Measurements from ENCODE around the gene KRTAP10-3.
"Not testable (repeated sequence)": the region's sequence is repeated elsewhere in the genome, so short reads cannot be mapped to it uniquely, and the experiment has no call there.

KRTAP10-3 gene

GRCh38 chr21:44572959-44573583 lies 14.5 kb upstream of the KRTAP10-3 start:
- DNase-seq (ENCODE audit: extremely low read depth in 1 of 2, low read depth in 1 of 2): no peak

GRCh38 chr21:44571844-44572782 lies 13.5 kb upstream of the KRTAP10-3 start:
- DNase-seq (ENCODE audit: extremely low read depth in 1 of 2, low read depth in 1 of 2): no peak

GRCh38 chr21:44571296-44571695 lies 12.7 kb upstream of the KRTAP10-3 start:
- no peak for DNase-seq (ENCODE audit: extremely low read depth in 1 of 2, low read depth in 1 of 2)

GRCh38 chr21:44569861-44570517 lies 11.4 kb upstream of the KRTAP10-3 start:
- DNase-seq (ENCODE audit: extremely low read depth in 1 of 2, low read depth in 1 of 2): no peak

GRCh38 chr21:44568667-44569556 lies 10.3 kb upstream of the KRTAP10-3 start:
- no peak for DNase-seq (ENCODE audit: extremely low read depth in 1 of 2, low read depth in 1 of 2)

GRCh38 chr21:44568261-44568660 lies 9.7 kb upstream of the KRTAP10-3 start:
- no peak for DNase-seq (ENCODE audit: extremely low read depth in 1 of 2, low read depth in 1 of 2)

- no peak for DNase-seq (ENCODE audit: extremely low read depth in 1 of 2, low read depth in 1 of 2)
Observed at GRCh38 chr21:44567481-44568171, 9.0 kb upstream of the KRTAP10-3 start.

- DNase-seq (ENCODE audit: extremely low read depth in 1 of 2, low read depth in 1 of 2): no peak
Observed at GRCh38 chr21:44566403-44566802, 7.8 kb upstream of the KRTAP10-3 start.

- no peak for DNase-seq (ENCODE audit: extremely low read depth in 1 of 2, low read depth in 1 of 2)
Observed at GRCh38 chr21:44564886-44565598, 6.4 kb upstream of the KRTAP10-3 start.

- no peak for DNase-seq (ENCODE audit: extremely low read depth in 1 of 2, low read depth in 1 of 2)
Observed at GRCh38 chr21:44564099-44564498, 5.5 kb upstream of the KRTAP10-3 start.

- not testable (repeated sequence) for DNase-seq (ENCODE audit: extremely low read depth in 1 of 2, low read depth in 1 of 2)
Observed at GRCh38 chr21:44558329-44558675, 293 bp downstream of the KRTAP10-3 start.

- DNase-seq (ENCODE audit: extremely low read depth in 1 of 2, low read depth in 1 of 2): no peak
Observed at GRCh38 chr21:44557491-44558328, 885 bp downstream of the KRTAP10-3 start.

GRCh38 chr21:44556879-44557278 lies 1.7 kb downstream of the KRTAP10-3 start:
- no peak for DNase-seq (ENCODE audit: extremely low read depth in 1 of 2, low read depth in 1 of 2)

GRCh38 chr21:44555200-44555875 lies 3.3 kb downstream of the KRTAP10-3 start:
- DNase-seq (ENCODE audit: extremely low read depth in 1 of 2, low read depth in 1 of 2): no peak

- DNase-seq (ENCODE audit: extremely low read depth in 1 of 2, low read depth in 1 of 2): no peak
Observed at GRCh38 chr21:44552681-44553080, 5.9 kb downstream of the KRTAP10-3 start.

GRCh38 chr21:44552136-44552535 lies 6.5 kb downstream of the KRTAP10-3 start:
- no peak for DNase-seq (ENCODE audit: extremely low read depth in 1 of 2, low read depth in 1 of 2)

- DNase-seq (ENCODE audit: extremely low read depth in 1 of 2, low read depth in 1 of 2): no peak
Observed at GRCh38 chr21:44551340-44551961, 7.1 kb downstream of the KRTAP10-3 start, which contains the start of gene KRTAP10-2. TSS of gene KRTAP10-2 (minus strand) at chr21:44551505. CDS start at chr21:44551458, 47 bp downstream.

Data from stimulated activated CD8-positive, alpha-beta memory T cell treated with anti-CD3 and anti-CD28 coated beads, Interleukin-7, amount 100 ng/mL, for 48 hours (primary cell).